ENCODE results near the gene SPATS2.
"Not testable (repeated sequence)": the region's sequence is repeated elsewhere in the genome, so short reads cannot be mapped to it uniquely, and the experiment has no call there.

The SPATS2 gene

DNA sequence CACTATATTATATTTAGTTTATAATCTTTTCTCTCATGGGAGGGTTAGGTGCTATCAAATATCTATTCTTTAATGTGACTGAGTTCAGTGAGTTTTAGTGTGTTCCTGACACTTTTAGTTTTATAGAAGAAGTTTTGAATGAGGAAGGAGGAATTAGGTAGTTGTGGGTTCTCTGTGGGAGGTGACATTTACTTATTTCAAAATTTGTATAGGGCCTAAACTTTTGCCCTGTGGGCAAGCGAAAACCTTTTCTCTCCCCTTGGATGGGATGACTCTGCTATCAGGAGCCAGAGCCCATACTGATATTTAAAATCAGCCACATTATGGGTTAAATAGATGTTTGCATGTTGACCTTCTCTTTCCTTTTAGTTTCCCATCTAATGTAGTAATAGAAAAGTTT, 43.6 kb downstream of the SPATS2 start:
- no peak for DNase-seq (ENCODE audit: low read depth)

DNA sequence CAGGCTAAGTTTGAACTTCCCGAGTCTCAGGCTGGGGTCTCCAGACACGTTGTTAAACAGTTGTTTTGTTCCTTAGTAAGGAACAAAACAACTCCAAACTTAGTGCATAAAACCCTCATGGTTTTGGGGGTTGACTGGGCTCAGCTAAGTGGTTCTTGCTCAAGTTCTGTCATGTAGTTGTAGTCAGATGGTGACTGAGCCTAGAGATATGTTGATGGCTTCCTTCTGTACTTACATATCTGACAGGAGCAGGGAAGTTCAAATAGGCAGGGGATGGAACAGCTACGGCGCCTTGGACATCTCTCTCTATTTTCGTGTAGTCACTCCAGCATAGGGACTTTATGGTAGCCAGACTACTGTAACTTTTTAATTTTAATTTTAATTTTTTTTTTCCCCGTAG, 45.7 kb downstream of the SPATS2 start:
- no peak for DNase-seq (ENCODE audit: low read depth)

DNA sequence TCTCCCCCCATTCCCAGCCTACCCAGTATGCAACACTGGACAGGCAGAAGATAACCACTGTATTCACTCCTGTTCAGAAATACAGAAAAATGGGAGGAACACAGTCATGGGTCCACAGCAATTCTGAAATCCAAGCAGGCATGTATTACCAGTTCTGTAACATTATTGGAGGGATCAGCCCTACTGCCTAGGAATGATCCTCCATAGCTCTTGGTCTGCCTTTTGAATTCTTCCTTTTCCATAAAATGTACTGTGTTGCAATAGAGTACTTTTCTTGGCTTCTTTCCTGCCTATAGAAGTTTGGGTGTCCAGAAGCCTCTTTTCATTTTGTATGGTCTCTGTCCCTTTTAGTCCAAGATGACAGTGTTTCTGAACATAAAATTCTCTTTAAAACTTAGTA, 46.5 kb downstream of the SPATS2 start:
- no peak for DNase-seq (ENCODE audit: low read depth)

GRCh38 chr12:49414364-49414763, 47.1 kb downstream of the SPATS2 start:
- no peak for DNase-seq (ENCODE audit: low read depth)

GRCh38 chr12:49415521-49415970, 48.3 kb downstream of the SPATS2 start:
- no peak for DNase-seq (ENCODE audit: low read depth)

DNA sequence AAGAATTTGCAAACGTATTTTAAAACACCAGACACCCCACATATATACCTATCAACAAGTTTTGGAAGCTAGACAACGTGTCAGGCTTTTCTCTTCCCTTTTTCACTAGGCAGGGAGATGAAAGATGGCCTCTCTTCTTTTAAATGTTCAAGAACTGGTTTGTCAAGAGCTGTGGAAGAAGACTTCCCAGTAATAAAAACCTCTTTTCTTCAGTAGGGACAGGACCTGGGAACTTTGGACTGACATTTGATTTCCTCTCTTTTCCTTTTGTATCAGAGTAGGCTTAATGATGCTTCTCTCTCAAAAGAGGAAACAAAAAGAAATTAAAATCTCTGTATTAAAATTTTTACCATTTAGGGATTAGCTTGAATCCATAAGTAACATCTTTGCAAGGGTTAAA, 49.6 kb downstream of the SPATS2 start:
- DNase-seq (ENCODE audit: low read depth) = no peak

DNA sequence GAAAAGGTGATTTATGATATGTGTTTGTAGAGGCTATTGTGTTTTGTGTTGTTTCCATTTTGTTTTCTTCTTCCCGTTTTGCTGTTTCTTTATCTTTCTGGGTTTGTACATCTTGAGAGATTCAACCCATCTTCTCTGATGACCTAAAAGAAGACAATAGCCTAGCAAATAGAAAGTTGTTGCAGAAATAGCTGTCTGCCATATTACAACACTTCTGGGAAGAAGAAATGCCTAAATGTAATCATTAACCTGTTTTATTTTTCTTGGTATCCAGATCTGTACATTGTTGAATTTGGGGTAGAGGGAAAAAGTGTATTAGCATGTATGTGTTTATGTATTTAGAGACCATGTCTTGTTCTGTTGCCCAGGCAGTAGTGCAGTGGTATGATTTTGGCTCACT, 50.3 kb downstream of the SPATS2 start:
- DNase-seq (ENCODE audit: low read depth) = no peak

- no peak for DNase-seq (ENCODE audit: low read depth)
Observed at GRCh38 chr12:49420556-49420955, 53.3 kb downstream of the SPATS2 start.

GRCh38 chr12:49422114-49422513, 54.9 kb downstream of the SPATS2 start:
- DNase-seq (ENCODE audit: low read depth) = no peak

DNA sequence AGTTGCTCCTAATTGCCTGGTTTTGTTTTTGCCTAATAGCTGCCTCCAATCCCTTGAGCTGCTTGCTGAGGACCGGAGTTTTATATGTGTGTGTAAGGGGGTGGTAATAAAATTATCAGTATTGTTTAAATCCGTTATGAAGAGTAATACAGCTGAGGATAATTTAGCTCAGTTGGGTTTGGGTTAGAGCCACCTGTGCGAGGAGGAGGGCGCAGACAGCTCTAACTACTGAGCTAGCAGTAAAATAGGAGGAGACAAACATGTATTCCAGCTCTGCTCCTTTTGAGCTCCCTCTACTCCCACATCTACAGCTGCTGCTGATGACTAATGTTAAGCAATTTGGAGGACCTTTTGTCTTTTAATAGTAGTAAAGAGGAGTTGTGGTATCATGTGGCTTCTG, 61.5 kb downstream of the SPATS2 start:
- no peak for DNase-seq (ENCODE audit: low read depth)

DNA sequence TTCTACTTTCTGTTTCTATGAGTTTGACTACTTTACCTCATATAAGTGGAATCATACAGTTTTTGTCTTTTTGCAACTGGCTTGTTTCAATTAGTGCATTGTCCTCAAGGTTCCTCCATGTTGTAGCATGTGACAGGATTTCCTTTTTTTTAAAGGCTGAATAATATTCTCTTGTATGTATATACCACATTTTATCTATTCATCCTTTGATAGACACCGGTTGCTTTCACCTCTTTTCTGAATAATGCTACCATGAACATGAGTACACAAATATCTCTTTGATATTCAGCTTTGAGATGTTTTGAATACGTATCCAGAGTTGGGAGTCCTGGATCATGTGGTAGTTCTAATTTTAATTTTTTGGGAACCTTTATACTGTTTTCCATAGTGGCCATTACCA, 65.4 kb downstream of the SPATS2 start:
- no peak for DNase-seq (ENCODE audit: low read depth)

- DNase-seq (ENCODE audit: low read depth) = not testable (repeated sequence)
Observed at GRCh38 chr12:49436799-49437198, 69.5 kb downstream of the SPATS2 start.

DNA sequence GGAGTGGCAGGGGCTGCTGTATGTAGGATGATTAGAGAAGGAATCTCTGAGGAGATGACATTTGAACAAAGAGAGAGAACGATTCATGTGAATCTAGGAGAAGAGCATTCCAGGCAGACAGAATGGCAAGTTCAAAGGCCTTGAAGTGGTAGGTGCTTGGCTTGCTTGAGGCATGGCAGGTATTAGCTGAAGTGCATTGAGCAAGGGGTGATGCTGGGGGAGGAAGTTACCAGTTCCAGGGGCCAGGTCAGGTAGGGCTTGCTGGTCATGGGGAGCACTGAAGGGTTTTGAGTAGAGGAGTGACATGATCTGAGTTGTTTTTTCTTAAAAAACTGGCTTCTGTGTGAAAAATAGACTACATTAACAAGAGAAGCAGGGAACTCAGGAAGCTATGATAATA, 71.8 kb downstream of the SPATS2 start:
- DNase-seq (ENCODE audit: low read depth) = no peak

GRCh38 chr12:49440035-49440434, 72.8 kb downstream of the SPATS2 start:
- DNase-seq (ENCODE audit: low read depth) = no peak

DNA sequence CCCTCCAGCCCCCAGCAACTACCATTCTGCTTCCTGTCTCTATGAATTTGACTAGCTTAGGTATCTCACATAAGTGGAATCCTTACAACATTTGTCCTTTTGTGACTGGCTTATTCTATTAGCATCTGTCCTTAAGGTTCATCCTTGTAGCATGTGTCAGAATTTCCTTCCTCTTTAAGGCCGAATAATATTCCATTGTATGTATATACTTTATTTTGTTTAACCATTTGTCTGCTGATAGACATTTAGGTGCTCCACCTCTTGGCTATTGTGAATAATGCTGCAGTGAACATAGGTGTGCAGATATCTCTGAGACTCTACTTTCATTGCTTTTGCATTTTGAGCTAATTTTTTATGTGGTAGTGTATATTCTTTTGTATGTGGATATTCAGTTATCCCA, 75.7 kb downstream of the SPATS2 start:
- no peak for DNase-seq (ENCODE audit: low read depth)

DNA sequence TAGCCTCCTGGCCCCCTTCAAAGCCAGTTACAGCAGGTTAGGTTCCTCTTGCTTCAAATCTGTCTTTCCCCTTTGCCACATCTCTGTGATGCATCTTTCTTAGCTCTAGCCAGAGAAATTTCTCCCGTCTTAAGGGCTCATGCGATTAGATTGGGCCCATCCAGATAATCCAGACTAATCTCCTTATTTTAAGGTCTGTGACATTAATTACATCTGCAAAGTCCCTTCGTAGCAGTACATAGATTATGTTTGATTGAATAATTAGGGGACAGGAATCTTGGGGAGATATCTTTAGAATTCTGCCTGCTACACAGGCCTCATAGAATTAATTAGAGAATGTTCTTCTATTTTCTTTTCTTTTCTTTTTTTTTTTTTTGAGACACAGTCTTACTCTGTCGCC, 79.3 kb downstream of the SPATS2 start:
- no peak for DNase-seq (ENCODE audit: low read depth)

- no peak for DNase-seq (ENCODE audit: low read depth)
Observed at GRCh38 chr12:49448858-49449257, 81.6 kb downstream of the SPATS2 start.

DNA sequence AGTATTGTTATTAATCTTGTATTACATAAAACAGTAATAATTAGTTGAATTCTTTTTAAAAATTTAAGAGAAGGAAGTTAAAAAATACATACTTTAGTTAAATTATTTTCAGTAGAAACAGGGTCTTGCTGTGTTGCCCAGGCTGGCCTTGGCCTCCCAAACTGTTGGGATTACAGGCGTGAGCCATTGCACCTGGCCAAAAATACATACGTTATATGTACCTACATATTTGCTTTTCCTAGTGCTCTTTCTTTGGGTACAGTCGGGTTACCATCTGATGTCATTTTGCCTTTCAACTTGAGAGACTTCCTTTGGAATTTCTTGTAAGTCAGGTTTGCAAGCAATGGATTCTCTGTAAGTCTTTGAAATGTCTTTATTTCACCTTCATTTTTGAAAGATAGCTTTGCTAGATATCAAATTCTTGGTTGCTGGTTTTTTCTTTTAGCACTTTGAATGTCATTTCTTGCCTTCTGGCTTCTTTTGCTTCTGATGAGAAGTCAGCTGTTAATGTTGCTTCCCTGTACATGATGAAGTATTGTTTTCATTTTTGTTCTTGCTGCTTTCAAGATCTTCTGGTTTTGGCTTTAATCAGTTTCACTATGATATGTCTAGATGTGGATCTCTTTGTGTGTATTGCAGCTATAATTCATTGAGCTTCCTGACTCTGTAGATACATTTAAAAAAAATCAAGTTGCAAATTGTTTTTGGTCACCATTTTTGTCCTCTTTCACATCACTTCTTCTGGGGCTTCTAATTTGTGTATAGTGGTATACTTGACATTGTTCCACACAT, 84.4 kb downstream of the SPATS2 start:
- no peak for DNase-seq (ENCODE audit: low read depth)

GRCh38 chr12:49455501-49455900, 88.2 kb downstream of the SPATS2 start:
- no peak for DNase-seq (ENCODE audit: low read depth)

GRCh38 chr12:49456131-49456679, 88.9 kb downstream of the SPATS2 start:
- no peak for DNase-seq (ENCODE audit: low read depth)

DNA sequence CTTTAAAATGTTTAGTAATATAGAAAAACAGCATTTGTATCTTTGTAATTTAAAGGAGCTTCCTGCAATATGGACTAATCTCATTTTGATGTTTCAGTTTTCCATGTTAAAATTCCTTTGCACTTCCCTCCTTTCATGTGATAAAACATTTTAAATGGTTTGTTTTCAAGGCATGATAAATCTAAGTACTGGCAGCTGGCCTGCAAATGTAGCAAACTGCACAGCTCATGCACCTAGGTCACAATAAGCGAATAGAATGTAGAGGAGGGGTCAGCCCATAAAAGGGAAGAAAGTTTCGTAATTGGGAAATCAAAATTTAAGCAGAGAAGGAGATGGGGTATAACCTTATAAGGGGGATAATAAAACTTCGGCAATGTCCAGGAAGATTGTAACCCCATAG, 91.6 kb downstream of the SPATS2 start:
- no peak for DNase-seq (ENCODE audit: low read depth)

GRCh38 chr12:49461221-49461620, 94.0 kb downstream of the SPATS2 start:
- DNase-seq (ENCODE audit: low read depth) = no peak

DNA sequence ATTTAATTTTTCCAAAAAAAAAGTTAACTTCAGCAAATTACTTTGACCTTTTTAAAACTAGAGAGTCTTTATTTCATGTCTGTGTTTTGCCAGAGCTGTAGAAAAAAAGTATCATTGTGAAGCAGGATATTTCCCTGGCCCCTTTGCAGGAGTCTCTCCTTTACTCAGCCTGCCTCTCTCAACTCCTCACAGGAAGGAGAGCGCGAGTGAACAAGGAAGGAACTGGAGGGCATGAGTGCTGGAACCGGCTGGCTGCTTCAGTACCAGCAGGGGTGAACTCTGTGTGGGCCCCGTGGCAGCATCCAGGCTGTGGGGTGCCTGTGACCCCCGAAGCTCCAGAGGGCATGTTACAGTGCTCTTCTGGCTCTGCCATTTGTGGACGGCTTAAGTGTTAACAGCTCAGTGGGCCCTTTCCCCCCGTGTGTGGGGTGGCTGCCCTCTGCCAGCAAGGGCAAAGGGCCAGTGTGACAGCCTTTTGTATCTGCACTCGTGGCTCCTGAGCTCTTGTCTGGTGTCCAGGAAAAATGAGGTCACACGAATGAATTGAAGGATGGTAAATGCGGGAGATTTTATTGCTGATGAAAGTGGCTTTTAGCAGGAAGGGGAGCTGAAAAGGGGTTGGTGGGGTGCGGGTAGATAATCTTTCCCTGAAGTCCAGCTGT, 95.0 kb downstream of the SPATS2 start:
- DNase-seq (ENCODE audit: low read depth) = no peak

All from activated T-helper 1 cell treated with Interleukin-2 at 50 U/mL for 16 hours (primary cell).